ENCODE results near the gene XDH.

Gene XDH

GRCh38 chr2:31294196-31294595 lies 120.3 kb downstream of the XDH start:
- H3K27ac ChIP-seq, result no peak overlapping the region
- TF ChIP-seq CTCF (conservative IDR thresholded peaks at IDR 0.05), result no peak
- no peak for TF ChIP-seq ZFX (IDR thresholded peaks at IDR 0.05)

GRCh38 chr2:31287654-31288053 lies 126.9 kb downstream of the XDH start:
- TF ChIP-seq ZFX (IDR thresholded peaks at IDR 0.05), result no peak
- no peak for TF ChIP-seq CTCF (conservative IDR thresholded peaks at IDR 0.05)
- no peak overlapping the region for H3K27ac ChIP-seq

GRCh38 chr2:31286961-31287550 lies 127.5 kb downstream of the XDH start:
- no peak for TF ChIP-seq ZFX (IDR thresholded peaks at IDR 0.05)
- H3K27ac ChIP-seq, result no peak overlapping the region

- H3K27ac ChIP-seq, result no peak overlapping the region
- no peak for TF ChIP-seq CTCF (conservative IDR thresholded peaks at IDR 0.05)
- no peak for TF ChIP-seq ZFX (IDR thresholded peaks at IDR 0.05)
Observed at GRCh38 chr2:31286230-31286629, 128.3 kb downstream of the XDH start.

All from C4-2B (cell line).